ENCODE measurements around the gene RER1.

Gene RER1

DNA sequence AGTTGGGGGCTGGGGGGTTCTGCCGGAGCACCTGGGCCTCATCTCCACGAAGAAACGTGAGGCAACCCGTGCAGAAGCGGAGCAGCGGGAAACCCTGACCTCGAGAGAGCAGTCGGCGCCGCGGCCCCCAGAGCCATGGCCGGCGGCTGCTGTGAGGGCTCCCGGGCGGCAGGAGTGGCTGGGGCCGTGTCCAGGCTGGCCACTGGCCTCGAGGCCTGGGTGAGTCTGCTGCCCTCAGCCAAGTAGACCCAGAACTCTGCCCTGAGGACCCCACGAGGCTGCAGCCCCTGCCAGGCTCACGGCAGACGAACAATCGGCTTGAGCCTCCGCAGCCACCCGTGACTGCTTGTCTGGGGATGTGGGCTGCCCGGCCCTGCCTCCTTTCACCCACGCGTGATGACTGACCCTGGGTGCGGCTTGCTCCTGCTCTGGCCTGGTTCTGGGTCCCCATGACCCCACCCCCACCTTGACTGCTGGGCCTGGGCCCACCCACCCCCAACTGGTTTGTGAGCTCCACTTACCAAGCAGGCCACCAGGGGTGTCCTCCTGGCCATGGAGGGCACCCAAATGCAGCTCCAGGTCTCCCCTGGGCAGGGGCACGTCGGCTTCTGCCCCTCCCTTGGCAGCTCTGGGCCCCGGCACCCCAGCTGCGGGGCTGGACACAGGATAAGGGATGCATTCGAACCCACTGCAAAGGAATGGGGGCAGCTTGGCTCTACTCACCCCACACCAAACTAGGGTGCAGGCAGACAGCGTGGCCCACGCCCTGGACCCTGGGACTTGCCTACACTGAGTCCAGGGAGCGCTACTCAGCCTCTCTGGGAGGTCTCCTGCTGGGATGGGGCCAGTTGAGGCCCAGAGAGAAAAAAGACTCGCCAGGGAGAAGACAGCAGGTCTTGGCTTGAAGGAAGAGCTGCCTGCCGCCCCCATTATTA lies 34.5 kb upstream of the RER1 start:
- DNase-seq = no peak

GRCh38 chr1:2358072-2358471 lies 33.6 kb upstream of the RER1 start:
- DNase-seq = no peak
- no peak overlapping the region for H3K27ac ChIP-seq
- H3K9me3 ChIP-seq (ENCODE audit: severe bottlenecking) = no peaks in the 10 kb centered on the region
- H3K36me3 ChIP-seq = no peaks in the 10 kb centered on the region
- H3K27me3 ChIP-seq (ENCODE audit: insufficient read depth, low read depth, severe bottlenecking) = no peaks in the 10 kb centered on the region
- H3K4me3 ChIP-seq (ENCODE audit: low read depth, low read length) = no peak overlapping the region
- TF ChIP-seq, protein P1, sequence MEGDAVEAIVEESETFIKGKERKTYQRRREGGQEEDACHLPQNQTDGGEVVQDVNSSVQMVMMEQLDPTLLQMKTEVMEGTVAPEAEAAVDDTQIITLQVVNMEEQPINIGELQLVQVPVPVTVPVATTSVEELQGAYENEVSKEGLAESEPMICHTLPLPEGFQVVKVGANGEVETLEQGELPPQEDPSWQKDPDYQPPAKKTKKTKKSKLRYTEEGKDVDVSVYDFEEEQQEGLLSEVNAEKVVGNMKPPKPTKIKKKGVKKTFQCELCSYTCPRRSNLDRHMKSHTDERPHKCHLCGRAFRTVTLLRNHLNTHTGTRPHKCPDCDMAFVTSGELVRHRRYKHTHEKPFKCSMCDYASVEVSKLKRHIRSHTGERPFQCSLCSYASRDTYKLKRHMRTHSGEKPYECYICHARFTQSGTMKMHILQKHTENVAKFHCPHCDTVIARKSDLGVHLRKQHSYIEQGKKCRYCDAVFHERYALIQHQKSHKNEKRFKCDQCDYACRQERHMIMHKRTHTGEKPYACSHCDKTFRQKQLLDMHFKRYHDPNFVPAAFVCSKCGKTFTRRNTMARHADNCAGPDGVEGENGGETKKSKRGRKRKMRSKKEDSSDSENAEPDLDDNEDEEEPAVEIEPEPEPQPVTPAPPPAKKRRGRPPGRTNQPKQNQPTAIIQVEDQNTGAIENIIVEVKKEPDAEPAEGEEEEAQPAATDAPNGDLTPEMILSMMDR (IDR thresholded peaks at IDR 0.05; ENCODE audit: low read depth, low read length) = no peak

More for the DNA sequence above, 34.5 kb upstream of the RER1 start:
- no peaks in the 10 kb centered on the region for H3K9me3 ChIP-seq (ENCODE audit: severe bottlenecking)
- no peaks in the 10 kb centered on the region for H3K36me3 ChIP-seq
- H3K27ac ChIP-seq = no peak overlapping the region
- no peak overlapping the region for H3K4me3 ChIP-seq (ENCODE audit: low read depth, low read length)
- H3K27me3 ChIP-seq (ENCODE audit: insufficient read depth, low read depth, severe bottlenecking) = no peaks in the 10 kb centered on the region
- TF ChIP-seq, protein P1 (IDR thresholded peaks at IDR 0.05; ENCODE audit: low read depth, low read length) = no peak

DNA sequence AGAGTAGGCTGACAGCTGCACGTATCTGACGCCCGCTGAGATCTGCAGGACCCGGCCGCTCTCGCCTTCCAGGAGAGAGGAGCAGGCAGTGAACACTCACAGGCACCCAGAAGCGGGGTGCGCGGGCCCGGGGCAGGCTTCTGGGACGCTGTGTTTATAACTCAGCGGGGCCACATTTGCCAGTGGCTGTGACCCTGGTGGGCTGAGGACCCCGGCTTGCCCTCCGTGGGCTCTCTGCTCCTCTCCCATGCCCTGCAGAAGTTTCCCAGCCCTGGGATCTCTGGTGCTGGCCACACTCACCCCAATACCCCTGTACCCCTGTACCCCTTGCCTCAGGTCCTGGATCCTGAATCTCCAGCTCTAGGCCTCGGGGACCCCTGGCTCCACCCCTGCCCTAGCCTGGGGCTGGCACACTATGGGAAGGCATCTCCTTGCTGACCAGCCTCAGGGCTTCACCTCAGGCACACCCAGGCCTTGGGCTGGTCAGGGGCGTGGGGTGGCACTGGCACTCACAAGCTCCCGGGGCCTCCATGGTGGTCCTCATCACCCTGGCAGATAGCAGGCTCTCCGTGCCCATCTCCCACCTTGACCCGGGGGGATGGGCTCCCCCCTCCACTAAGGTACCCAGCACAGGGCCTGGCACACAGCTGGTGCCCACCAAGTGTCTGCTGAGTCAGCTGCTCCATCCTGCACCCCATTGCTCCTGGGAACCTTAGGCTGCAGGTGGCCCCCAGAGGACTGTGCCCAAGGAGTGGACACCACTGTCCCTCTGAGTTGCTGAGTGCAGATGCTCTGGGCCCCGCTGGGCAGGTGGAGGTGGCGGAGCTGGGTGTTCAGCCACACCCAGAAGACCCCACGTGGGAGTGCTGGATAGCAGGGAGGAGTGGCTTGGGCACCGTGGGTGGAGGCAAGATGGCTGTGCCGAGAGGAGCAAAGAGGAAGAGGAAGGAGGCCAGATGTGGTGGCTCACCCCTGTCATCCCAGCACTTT lies 32.7 kb upstream of the RER1 start:
- DNase-seq = no peak
- TF ChIP-seq, protein P1 (IDR thresholded peaks at IDR 0.05; ENCODE audit: low read depth, low read length) = no peak
- H3K4me3 ChIP-seq (ENCODE audit: low read depth, low read length) = no peak overlapping the region
- H3K36me3 ChIP-seq = no peaks in the 10 kb centered on the region
- H3K27me3 ChIP-seq (ENCODE audit: insufficient read depth, low read depth, severe bottlenecking) = no peaks in the 10 kb centered on the region
- H3K27ac ChIP-seq = no peak overlapping the region
- no peaks in the 10 kb centered on the region for H3K9me3 ChIP-seq (ENCODE audit: severe bottlenecking)

GRCh38 chr1:2360588-2361364 lies 30.9 kb upstream of the RER1 start:
- H3K4me3 ChIP-seq (ENCODE audit: low read depth, low read length) = no peak overlapping the region
- no peaks in the 10 kb centered on the region for H3K9me3 ChIP-seq (ENCODE audit: severe bottlenecking)
- no peaks in the 10 kb centered on the region for H3K36me3 ChIP-seq
- H3K27me3 ChIP-seq (ENCODE audit: insufficient read depth, low read depth, severe bottlenecking) = no peaks in the 10 kb centered on the region
- H3K27ac ChIP-seq = no peak overlapping the region
- TF ChIP-seq, protein P1 (IDR thresholded peaks at IDR 0.05; ENCODE audit: low read depth, low read length) = no peak
- DNase-seq = no peak

- H3K4me3 ChIP-seq (ENCODE audit: low read depth, low read length) = no peak overlapping the region
- H3K36me3 ChIP-seq = no peaks in the 10 kb centered on the region
- no peak overlapping the region for H3K27ac ChIP-seq
- TF ChIP-seq, protein P1 (IDR thresholded peaks at IDR 0.05; ENCODE audit: low read depth, low read length) = no peak
- H3K9me3 ChIP-seq (ENCODE audit: severe bottlenecking) = no peaks in the 10 kb centered on the region
- no peaks in the 10 kb centered on the region for H3K27me3 ChIP-seq (ENCODE audit: insufficient read depth, low read depth, severe bottlenecking)
- no peak for DNase-seq
Measured at GRCh38 chr1:2363847-2364513, 27.7 kb upstream of the RER1 start.

Data from WERI-Rb-1 (cell line).